Smooth muscle cell (in vitro differentiated cells): Measurements from ENCODE around the gene GRIK4. TPM values are rescaled to one million over a fixed set of nuclear protein-coding genes. Genes with fewer than 3 reads are reported as not detected.

Experiments used
- polyA plus RNA-seq: library from polyadenylated mRNA; unstranded; fragments of >200 nt; fragmentation: Nextera tagmentation; extraction: Ambion mirVana; gene quantifications from 2 replicates; pipeline ENCODE4 v1.2.1, GENCODE V29; 2016
- total RNA-seq: library from RNA; depleted of rRNA; stranded (reverse); fragments of >200 nt; gene quantifications from 2 replicates; pipeline ENCODE4 v1.2.3, GENCODE V29; 2014

Gene GRIK4
- total and polyA plus RNA-seq, 2 experiments from 2014 or later, result not detected

Other genes with a start within 250 kb of the GRIK4 start
- 3.9 and 6.0 TPM in 2 replicates for gene TLCD5, start 186.4 kb upstream of the GRIK4 start, total RNA-seq
- gene TLCD5, start 186.4 kb upstream of the GRIK4 start, polyA plus RNA-seq, result 5.1 and 6.6 TPM in 2 replicates
- gene ARHGEF12, start 175.3 kb upstream of the GRIK4 start, total RNA-seq, result 89.4 and 108 TPM in 2 replicates
- gene ARHGEF12, start 175.3 kb upstream of the GRIK4 start, polyA plus RNA-seq, result 24.6 and 29.2 TPM in 2 replicates